ENCODE data around the gene SEL1L3. TPM values are rescaled to one million over a fixed set of nuclear protein-coding genes. Genes with fewer than 3 reads are reported as not detected.

Gene SEL1L3
- total RNA-seq, 2 experiments from 2014 or later, result 88.3 to 91.3 TPM

DNA sequence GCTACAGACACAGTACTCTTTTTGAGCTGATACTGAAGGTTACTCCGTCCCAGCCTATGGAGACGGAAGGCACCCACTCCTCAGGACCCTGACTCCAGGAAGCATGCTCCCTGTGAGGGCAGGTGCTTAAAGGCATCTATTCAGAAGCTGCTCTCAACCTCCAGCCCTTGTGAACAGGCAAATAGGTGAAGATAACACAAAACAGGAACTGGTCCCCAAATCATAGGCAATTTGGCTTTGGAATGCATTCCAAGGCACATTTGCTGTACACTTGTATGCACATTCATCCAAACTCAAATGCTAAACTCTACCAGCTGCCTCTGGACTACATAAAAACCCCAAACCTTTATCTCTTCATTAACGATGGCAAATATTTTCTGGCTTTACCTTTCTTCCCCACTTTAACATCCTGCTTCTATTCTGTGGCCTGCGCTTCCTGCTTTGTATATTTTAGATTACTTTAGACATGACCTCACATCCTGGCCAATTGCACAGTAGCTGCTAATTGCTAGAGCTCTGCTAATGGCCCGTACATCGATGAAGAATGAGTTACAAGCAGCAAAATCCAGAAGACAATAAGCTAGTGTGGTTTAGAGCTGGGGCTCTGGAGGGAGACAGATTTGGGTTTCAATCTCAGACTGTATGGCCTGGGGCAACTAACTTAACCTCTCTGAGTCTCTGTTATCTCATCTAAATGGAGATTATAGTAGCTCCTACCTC is 3.2 kb downstream of the SEL1L3 start:
- Mint-ChIP-seq H3K4me3 (peak overlapping the region; percentile 97), H3K36me3 (ENCODE audit: low read depth) (peaks cover 27% of the 10 kb centered on the region), H3K9me3 (no peaks in the 10 kb centered on the region), H3K27ac (peak overlapping the region; percentile 95), H3K4me1 (peaks cover 76% of the 10 kb centered on the region), H3K27me3 (no peaks in the 10 kb centered on the region)
- DNase-seq, result peak; percentile 62
- ChIA-PET POLR2A (interaction anchor here (0.9 to 3.6 kb wide), 11 partner anchors 9 to 1275 kb away, joined by 3 to 34 read pairs (median 3); partner anchors contain the start of genes DHX15 and SMIM20), CTCF (interaction anchor here (0.8 to 1.5 kb wide), 5 partner anchors 15 to 419 kb away, joined by 3 to 5 read pairs (median 4); partner anchors contain the start of gene SMIM20)

DNA sequence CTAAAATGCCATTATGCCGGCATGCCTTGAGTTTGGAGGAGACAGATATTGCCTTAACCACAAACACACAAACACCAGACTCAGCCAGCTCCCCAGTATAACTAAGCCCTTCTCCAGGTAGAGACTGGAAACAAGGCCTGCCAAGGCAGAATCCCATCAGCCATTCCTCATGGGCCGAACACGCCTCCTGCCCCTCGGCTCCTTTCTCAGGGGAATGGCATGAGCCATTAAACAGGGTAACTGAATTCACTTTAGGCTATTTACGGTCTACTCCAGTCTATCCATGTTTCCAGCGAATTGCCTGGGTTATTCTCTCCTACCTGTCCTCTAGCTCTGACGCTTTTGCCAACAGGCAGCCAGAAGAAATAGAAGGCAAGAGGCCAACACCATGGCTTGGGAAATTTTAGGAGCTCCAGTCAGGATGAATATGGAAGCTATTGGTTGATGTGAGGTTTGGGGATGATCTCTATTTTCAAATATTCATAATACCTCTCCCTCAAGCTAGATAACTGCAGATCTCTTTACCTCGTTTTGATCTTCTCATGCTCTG is 4.9 kb downstream of the SEL1L3 start:
- Mint-ChIP-seq H3K36me3 (ENCODE audit: low read depth) (peaks cover 27% of the 10 kb centered on the region), H3K27me3 (no peaks in the 10 kb centered on the region), H3K4me1 (peaks cover 84% of the 10 kb centered on the region), H3K4me3 (no peak overlapping the region), H3K27ac (peak overlapping the region; percentile 33), H3K9me3 (no peaks in the 10 kb centered on the region)
- POLR2A ChIA-PET, result interaction anchor here (1.9 to 3.6 kb wide), 2 partner anchors 12 to 56 kb away, joined by 5 to 34 read pairs; partner anchors contain the start of gene SMIM20
- DNase-seq, result no peak
- CTCF ChIA-PET, result interaction anchor here (3.2 kb wide), 1 partner anchor 131 kb away, joined by 9 read pairs; no protein-coding TSS in a partner anchor

DNA sequence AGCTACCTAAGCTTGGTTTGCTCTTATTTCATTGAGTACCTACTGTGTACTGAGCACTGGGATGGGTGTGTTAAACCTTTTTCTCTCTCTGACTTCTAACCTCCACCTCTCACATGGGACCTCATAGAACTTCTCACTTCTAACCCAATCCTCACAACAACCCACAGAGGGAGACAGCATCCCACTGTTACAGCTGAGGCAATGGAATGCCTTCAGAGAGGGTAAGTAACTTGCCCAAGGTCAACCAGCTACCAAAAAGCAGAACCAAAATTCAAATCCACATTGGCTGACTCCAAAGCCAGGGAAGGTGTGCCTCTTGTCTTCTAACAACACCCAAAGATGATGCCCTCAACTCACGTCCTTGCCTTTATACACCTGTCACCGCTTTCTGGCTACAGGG is 5.4 kb downstream of the SEL1L3 start:
- Mint-ChIP-seq H3K27me3 (no peaks in the 10 kb centered on the region), H3K36me3 (ENCODE audit: low read depth) (peaks cover 31% of the 10 kb centered on the region), H3K4me1 (peaks cover 89% of the 10 kb centered on the region), H3K9me3 (no peaks in the 10 kb centered on the region), H3K27ac (no peak overlapping the region), H3K4me3 (no peak overlapping the region)
- ChIA-PET CTCF (interaction anchor here (0.5 to 3.2 kb wide), 2 partner anchors 131 to 497 kb away, joined by 4 to 9 read pairs; no protein-coding TSS in a partner anchor), POLR2A (interaction anchor here (0.8 to 3.6 kb wide), 3 partner anchors 12 to 56 kb away, joined by 3 to 34 read pairs (median 5); partner anchors contain the start of gene SMIM20)
- DNase-seq, result no peak

DNA sequence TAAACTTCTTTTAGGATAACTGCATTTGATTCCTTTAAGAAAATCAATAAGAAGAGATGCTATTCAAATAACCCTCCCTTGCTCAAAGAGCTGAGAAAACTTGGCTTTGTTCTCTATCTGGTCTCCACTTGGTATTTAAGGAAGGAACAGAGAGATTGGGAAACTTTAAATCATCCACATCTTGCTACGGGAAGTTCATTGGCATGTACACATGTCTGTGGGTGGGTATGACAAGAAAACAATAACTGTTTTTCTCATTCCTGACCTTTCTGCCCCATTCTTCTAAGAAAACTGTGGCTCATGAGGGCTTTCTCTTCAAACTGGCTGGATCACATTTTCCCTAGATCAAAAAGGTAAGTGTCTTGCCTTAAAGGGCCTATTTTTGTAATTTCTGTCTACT is 6.0 kb downstream of the SEL1L3 start:
- CTCF ChIA-PET, result interaction anchor here (0.5 to 3.2 kb wide), 2 partner anchors 132 to 497 kb away, joined by 4 to 9 read pairs; no protein-coding TSS in a partner anchor
- Mint-ChIP-seq H3K4me1 (peaks cover 92% of the 10 kb centered on the region), H3K9me3 (no peaks in the 10 kb centered on the region), H3K27ac (peak overlapping the region; percentile 2), H3K4me3 (no peak overlapping the region), H3K36me3 (ENCODE audit: low read depth) (peaks cover 26% of the 10 kb centered on the region), H3K27me3 (no peaks in the 10 kb centered on the region)
- POLR2A ChIA-PET, result interaction anchor here (0.8 to 1.1 kb wide), 2 partner anchors 57 kb away, joined by 3 read pairs; no protein-coding TSS in a partner anchor
- no peak for DNase-seq

DNA sequence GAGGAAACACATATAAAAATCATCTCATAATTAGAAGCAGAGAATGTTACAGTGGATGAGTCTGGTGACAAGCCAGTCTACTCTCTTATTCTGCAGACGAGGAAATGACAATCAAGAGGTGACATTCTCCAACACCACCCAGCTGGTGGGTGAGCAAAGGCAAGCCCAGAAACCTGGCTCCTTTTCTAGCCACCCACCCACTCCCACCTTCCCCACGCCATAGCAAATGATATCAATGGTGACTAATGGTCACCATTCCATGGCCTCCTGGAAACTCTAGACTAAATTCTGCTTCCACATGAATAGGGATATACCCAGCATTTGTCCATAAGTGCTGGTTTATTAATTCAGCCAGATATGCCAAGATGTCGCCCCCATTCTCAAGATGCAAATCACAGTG is 10.7 kb downstream of the SEL1L3 start:
- peaks cover 44% of the 10 kb centered on the region for H3K36me3 Mint-ChIP-seq (ENCODE audit: low read depth)
- no peaks in the 10 kb centered on the region for H3K9me3 Mint-ChIP-seq
- DNase-seq, result no peak
- ChIA-PET POLR2A (no interaction called here), CTCF (no interaction called here)
- no peaks in the 10 kb centered on the region for H3K27me3 Mint-ChIP-seq
- H3K27ac Mint-ChIP-seq, result peak overlapping the region; percentile 1
- H3K4me1 Mint-ChIP-seq, result peaks cover 87% of the 10 kb centered on the region
- no peak overlapping the region for H3K4me3 Mint-ChIP-seq

DNA sequence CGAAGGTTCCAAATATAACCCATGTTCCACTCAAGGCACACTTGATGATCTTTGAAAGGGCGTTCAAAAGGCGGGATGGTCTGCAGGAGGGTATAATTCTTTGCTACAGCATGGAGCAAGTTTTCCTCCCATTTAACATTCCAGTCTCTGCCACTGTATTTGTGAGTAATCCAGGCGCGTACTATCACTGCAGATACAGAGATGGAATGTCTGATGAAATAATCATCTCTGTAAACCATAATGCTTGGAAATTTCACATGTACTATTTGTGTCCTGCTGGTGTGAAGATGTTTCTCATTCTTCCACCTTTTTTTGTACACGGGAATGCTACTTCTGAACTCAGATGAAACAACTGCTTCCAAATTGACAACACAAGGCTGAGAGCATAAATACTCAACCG is 15.5 kb downstream of the SEL1L3 start:
- Mint-ChIP-seq H3K36me3 (ENCODE audit: low read depth) (peaks cover 85% of the 10 kb centered on the region), H3K4me1 (peaks cover 83% of the 10 kb centered on the region), H3K27me3 (no peaks in the 10 kb centered on the region), H3K27ac (no peak overlapping the region), H3K4me3 (no peak overlapping the region), H3K9me3 (no peaks in the 10 kb centered on the region)
- ChIA-PET CTCF (interaction anchor here (0.7 kb wide), 1 partner anchor 78 kb away, joined by 3 read pairs; no protein-coding TSS in a partner anchor), POLR2A (no interaction called here)
- DNase-seq, result no peak

DNA sequence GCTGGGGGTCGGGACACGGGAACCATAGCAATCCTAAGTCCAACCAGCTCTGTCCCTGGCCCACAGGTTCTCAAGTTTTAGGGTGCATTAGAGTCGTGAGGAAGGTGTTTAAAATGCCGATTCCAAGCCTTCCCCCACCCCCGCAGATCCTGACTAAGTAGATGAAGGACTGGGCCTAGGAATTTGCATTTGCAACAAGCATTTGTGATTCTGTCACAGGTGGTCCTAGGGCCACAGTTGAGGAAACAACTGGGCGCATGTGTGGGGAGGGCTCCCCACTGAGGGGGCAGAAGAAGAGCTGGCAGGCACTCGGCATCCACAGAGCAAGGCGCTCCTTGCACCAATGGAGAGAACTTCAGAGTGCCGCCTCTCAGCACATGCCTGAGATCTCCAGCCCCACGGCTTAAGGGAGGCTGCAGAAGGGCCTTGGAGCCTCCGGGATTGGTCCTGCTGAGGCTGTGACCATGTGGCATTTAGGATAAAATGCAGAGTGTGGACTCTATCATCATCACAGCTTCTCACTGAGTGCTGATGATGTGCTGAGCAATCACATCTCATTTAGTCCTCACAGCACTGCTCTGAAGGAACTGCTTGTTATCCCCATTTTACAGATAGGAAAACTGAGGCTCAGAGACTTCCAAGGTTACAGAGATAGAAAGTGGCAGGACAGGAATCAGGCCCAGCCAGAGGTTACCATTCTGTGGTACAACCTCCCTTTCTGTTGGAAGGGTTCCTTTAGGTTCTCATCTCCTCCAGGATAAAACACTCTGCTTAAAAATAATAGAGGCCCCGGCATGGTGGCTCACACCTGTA is 16.7 kb downstream of the SEL1L3 start:
- no peak overlapping the region for H3K27ac Mint-ChIP-seq
- H3K9me3 Mint-ChIP-seq, result no peaks in the 10 kb centered on the region
- peaks cover 83% of the 10 kb centered on the region for H3K4me1 Mint-ChIP-seq
- H3K4me3 Mint-ChIP-seq, result no peak overlapping the region
- POLR2A ChIA-PET, result interaction anchor here (1.3 to 1.9 kb wide), 3 partner anchors 9 to 16 kb away, joined by 3 to 5 read pairs (median 3); no protein-coding TSS in a partner anchor
- H3K36me3 Mint-ChIP-seq (ENCODE audit: low read depth), result peaks cover 87% of the 10 kb centered on the region
- no peaks in the 10 kb centered on the region for H3K27me3 Mint-ChIP-seq
- CTCF ChIA-PET, result interaction anchor here (0.7 kb wide), 2 partner anchors 9 to 210 kb away, joined by 3 read pairs; no protein-coding TSS in a partner anchor
- DNase-seq, result no peak

DNA sequence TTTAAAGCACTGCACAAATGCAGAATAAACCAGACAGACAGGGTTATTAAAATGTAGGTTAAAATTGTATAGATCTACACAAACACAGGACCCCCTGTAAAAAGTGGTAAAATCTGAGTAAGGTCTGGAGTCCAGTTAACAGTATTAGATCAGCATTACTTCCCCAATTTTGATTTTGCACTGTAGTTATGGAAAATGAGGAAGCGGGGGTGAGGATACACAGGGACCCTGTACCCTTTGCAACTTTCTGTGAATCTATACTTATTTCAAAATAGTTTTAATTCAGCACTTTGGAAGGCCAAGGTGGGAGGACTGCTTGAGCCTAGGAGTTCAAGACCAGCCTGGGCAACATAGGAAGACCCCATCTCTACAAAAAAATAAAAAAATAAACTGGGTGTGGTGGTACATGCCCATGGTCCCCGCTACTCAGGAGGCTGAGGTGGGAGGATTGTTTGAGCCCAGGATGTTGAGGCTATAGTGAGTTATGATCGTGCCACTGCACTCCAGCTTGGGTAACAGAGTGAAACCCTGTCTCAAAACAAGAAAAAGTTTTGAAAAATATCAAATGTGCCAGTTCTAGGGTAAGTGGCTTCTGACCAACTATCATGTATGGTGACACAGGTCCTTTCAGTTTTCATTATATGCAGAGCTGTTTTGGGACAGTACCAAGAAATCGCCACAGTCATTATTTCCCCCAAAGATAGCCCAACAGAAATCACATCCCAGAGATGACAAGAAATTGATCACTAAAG is 17.7 kb downstream of the SEL1L3 start:
- H3K27ac Mint-ChIP-seq, result peak overlapping the region; percentile 54
- peaks cover 90% of the 10 kb centered on the region for H3K36me3 Mint-ChIP-seq (ENCODE audit: low read depth)
- H3K4me3 Mint-ChIP-seq, result no peak overlapping the region
- H3K27me3 Mint-ChIP-seq, result no peaks in the 10 kb centered on the region
- H3K4me1 Mint-ChIP-seq, result peaks cover 81% of the 10 kb centered on the region
- H3K9me3 Mint-ChIP-seq, result no peaks in the 10 kb centered on the region
- no peak for DNase-seq
- ChIA-PET POLR2A (interaction anchor here (1.9 kb wide), 1 partner anchor 13 kb away, joined by 5 read pairs; no protein-coding TSS in a partner anchor), CTCF (interaction anchor here (0.7 to 1.3 kb wide), 2 partner anchors 10 to 15 kb away, joined by 3 read pairs; no protein-coding TSS in a partner anchor)

DNA sequence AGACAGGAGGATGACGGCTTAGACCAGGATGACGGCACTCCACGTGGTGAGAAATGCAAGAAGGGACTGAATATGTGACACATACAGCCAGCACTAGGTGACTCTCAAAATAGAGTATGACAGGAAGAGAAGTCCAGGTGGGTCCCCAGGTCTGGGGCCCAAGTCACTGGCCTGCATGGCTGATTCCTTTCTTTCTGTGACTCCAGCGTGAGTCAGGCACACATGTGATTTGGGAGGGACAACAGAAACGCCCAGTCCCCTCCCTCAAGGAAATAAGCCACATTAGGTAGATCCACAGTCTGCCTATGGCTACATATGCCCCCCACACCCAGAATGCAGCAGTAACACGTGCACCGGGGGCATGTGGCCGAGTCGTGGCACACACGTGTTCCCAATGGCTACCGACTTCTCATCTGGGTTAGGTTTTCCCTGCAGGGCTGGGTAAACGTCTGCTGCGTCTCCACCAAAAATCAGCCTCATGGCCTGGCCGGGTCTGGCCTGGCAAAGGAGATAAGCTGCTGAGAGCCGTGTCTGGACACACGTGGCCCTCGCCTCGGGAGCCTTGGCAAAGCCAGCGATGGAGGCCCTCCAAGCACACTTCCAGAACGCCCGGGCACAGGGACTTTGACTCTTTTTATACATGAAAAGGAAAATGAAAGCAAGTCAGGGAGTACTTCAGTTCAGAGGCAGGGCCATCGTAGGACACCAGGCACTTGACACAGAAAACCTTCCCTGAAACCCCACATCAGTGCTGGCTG is 19.3 kb downstream of the SEL1L3 start:
- peaks cover 87% of the 10 kb centered on the region for H3K36me3 Mint-ChIP-seq (ENCODE audit: low read depth)

DNA sequence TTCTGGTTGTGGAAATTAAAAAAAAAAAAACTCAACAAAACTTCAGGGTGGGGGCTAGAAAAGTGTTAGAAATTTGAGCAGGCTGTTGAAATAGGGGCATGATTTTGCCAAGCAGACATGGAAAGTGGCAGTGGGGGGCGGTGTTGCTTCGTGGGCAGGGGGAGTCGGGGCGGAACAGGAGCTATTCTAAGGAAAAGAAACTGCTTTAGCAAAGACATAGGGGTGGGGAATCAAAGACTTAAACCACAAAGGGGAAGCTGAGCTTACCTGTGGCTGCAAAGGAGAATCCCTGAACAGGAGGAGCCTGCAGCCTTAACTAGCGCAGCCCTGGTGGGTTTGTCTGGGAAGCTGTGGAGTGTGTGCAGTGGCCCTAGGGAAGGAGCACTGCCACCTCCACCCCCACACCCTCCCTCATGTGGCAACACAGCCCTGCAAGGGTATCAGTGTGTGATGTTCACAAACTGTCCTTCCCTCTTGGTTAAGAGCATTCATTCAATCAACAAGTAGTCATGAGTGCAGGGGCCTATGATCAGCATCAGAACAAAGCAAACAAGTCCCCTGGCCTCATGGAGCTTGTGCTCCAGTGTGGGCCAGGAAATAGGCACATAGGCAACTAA is 20.5 kb downstream of the SEL1L3 start:
- H3K4me1 Mint-ChIP-seq, result peaks cover 56% of the 10 kb centered on the region
- peak overlapping the region; percentile 36 for H3K27ac Mint-ChIP-seq
- DNase-seq, result peak; percentile 49
- peaks cover 77% of the 10 kb centered on the region for H3K36me3 Mint-ChIP-seq (ENCODE audit: low read depth)
- H3K4me3 Mint-ChIP-seq, result no peak overlapping the region
- ChIA-PET POLR2A (interaction anchor here (0.7 to 2.5 kb wide), 4 partner anchors 10 to 1016 kb away, joined by 3 to 8 read pairs (median 4); no protein-coding TSS in a partner anchor), CTCF (interaction anchor here (0.7 to 1.4 kb wide), 8 partner anchors 12 to 1281 kb away, joined by 3 to 6 read pairs (median 4); no protein-coding TSS in a partner anchor)
- H3K9me3 Mint-ChIP-seq, result no peaks in the 10 kb centered on the region
- no peaks in the 10 kb centered on the region for H3K27me3 Mint-ChIP-seq

More for the DNA sequence above, 19.3 kb downstream of the SEL1L3 start:
- Mint-ChIP-seq H3K27me3 (no peaks in the 10 kb centered on the region), H3K4me1 (peaks cover 67% of the 10 kb centered on the region), H3K27ac (peak overlapping the region; percentile 56), H3K9me3 (no peaks in the 10 kb centered on the region), H3K4me3 (peak overlapping the region; percentile 18)
- no peak for DNase-seq
- ChIA-PET CTCF (no interaction called here), POLR2A (interaction anchor here (0.8 kb wide), 1 partner anchor 70 kb away, joined by 3 read pairs; no protein-coding TSS in a partner anchor)

DNA sequence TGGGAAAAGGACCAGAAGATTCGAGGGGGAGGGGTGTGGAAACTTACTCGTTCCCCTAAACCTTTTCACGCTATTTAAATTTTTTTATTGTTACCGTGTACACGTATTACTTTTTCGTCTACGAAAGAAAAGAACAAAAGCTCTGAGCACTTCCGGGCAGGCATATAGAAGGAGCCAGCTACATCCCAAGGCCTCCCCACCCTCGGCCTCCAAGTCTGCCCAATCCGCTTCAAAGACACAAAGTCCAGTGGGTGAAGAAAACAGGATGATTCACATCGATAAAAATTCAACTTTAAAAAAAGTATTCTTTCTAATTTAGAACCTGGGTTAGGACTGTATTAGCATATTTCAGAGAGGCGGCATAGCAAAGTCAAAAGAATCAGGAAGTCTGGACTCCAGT is 23.1 kb downstream of the SEL1L3 start:
- no peak overlapping the region for H3K27ac Mint-ChIP-seq
- H3K4me3 Mint-ChIP-seq, result no peak overlapping the region
- ChIA-PET POLR2A (no interaction called here), CTCF (no interaction called here)
- no peaks in the 10 kb centered on the region for H3K9me3 Mint-ChIP-seq
- no peak for DNase-seq
- H3K4me1 Mint-ChIP-seq, result peaks cover 39% of the 10 kb centered on the region
- no peaks in the 10 kb centered on the region for H3K27me3 Mint-ChIP-seq
- H3K36me3 Mint-ChIP-seq (ENCODE audit: low read depth), result peaks cover 72% of the 10 kb centered on the region

All from activated CD4-positive, alpha-beta memory T cell treated with anti-CD3 and anti-CD28 coated beads, Interleukin-2, amount 10 ng/mL, durations not matched to agents 7 days and 5 days (primary cell).